NCI-H128 (cell line): Measurements from ENCODE around the gene DSCAML1.
"Not testable (repeated sequence)": the region's sequence is repeated elsewhere in the genome, so short reads cannot be mapped to it uniquely, and the experiment has no call there.

ENCODE experiments used
- DNase-seq: peaks from one replicate; lab custom pipeline; 2025; ENCODE audit not compliant: unreplicated experiment; lab: John Stamatoyannopoulos, UW

The DSCAML1 gene

GRCh38 chr11:117418737-117419481 lies 378.1 kb downstream of the DSCAML1 start:
- no peak for DNase-seq

GRCh38 chr11:117417856-117418255 lies 379.2 kb downstream of the DSCAML1 start:
- DNase-seq = no peak

- no peak for DNase-seq
Observed at GRCh38 chr11:117417342-117417741, 379.7 kb downstream of the DSCAML1 start.

GRCh38 chr11:117415358-117415896 lies 381.6 kb downstream of the DSCAML1 start:
- no peak for DNase-seq

GRCh38 chr11:117414724-117415123 lies 382.3 kb downstream of the DSCAML1 start:
- no peak for DNase-seq

GRCh38 chr11:117413616-117414015 lies 383.4 kb downstream of the DSCAML1 start:
- DNase-seq = no peak

- no peak for DNase-seq
Observed at GRCh38 chr11:117412653-117413275, 384.3 kb downstream of the DSCAML1 start.

GRCh38 chr11:117412176-117412575 lies 384.8 kb downstream of the DSCAML1 start:
- no peak for DNase-seq

- DNase-seq = no peak
Observed at GRCh38 chr11:117411736-117412135, 385.3 kb downstream of the DSCAML1 start.

- DNase-seq = no peak
Observed at GRCh38 chr11:117410861-117411710, 385.9 kb downstream of the DSCAML1 start.

- DNase-seq = no peak
Observed at GRCh38 chr11:117410238-117410637, 386.8 kb downstream of the DSCAML1 start.

GRCh38 chr11:117409511-117409910 lies 387.5 kb downstream of the DSCAML1 start:
- no peak for DNase-seq

GRCh38 chr11:117408356-117408755 lies 388.7 kb downstream of the DSCAML1 start:
- DNase-seq = no peak

- no peak for DNase-seq
Observed at GRCh38 chr11:117407016-117407415, 390.0 kb downstream of the DSCAML1 start.

- not testable (repeated sequence) for DNase-seq
Observed at GRCh38 chr11:117405898-117406297, 391.1 kb downstream of the DSCAML1 start.

GRCh38 chr11:117399100-117399840 lies 397.7 kb downstream of the DSCAML1 start:
- DNase-seq = not testable (repeated sequence)

GRCh38 chr11:117398618-117399017 lies 398.4 kb downstream of the DSCAML1 start:
- DNase-seq = not testable (repeated sequence)

- DNase-seq = no peak
Observed at GRCh38 chr11:117396970-117397369, 400.0 kb downstream of the DSCAML1 start.

GRCh38 chr11:117395476-117395875 lies 401.5 kb downstream of the DSCAML1 start:
- DNase-seq = no peak

- DNase-seq = no peak
Observed at GRCh38 chr11:117394221-117394925, 402.6 kb downstream of the DSCAML1 start.
